SU-DHL-6 (cell line): ENCODE measurements around the gene INSIG1.

ENCODE experiments used
- CTCF ChIP-seq: fragments of 200-600 bp; sonication (generic); IDR thresholded peaks from one replicate; pipeline ENCODE4 v1.5.1; 2017; ENCODE audit warnings: antibody characterized with exemption, mild to moderate bottlenecking, low read length, moderate library complexity; ENCODE audit not compliant: insufficient read depth, poor library complexity, severe bottlenecking
- EZH2phosphoT487 ChIP-seq: fragments of 200-600 bp; sonication (generic), shearing (Covaris generic); conservative IDR thresholded peaks from 2 replicates; pipeline ENCODE4 v1.6.1; 2018; ENCODE audit warnings: mild to moderate bottlenecking, antibody characterized with exemption, low read length, moderate library complexity, mixed read lengths

GRCh38 chr7:155279787-155280445 is 17.8 kb upstream of the INSIG1 start:
- TF ChIP-seq CTCF (no peak), EZH2phosphoT487 (no peak)
